Mesendoderm (in vitro differentiated cells): ENCODE results near the gene CAND2.

ENCODE experiments used
- DNase-seq: peaks from one replicate; pipeline ENCODE4 v3.0.0; 2013
- H2AK5ac ChIP-seq: 2 replicates; pipeline ENCODE4 v1.6.1; 2013; ENCODE audit warnings: low read length, inconsistent platforms
- H2BK120ac ChIP-seq: 2 replicates; pipeline ENCODE4 v1.6.1; 2013; ENCODE audit warnings: low read depth, mild to moderate bottlenecking, low read length, moderate library complexity, mixed read lengths
- H2BK15ac ChIP-seq: replicated peaks from 2 replicates; pipeline ENCODE4 v1.6.1; 2013; ENCODE audit warnings: low read depth, mild to moderate bottlenecking, moderate library complexity
- H2BK5ac ChIP-seq: 2 replicates; pipeline ENCODE4 v1.6.1; 2013; ENCODE audit warnings: low read length, inconsistent platforms
- H3K18ac ChIP-seq: 2 replicates; pipeline ENCODE4 v1.6.1; 2013; ENCODE audit warnings: mild to moderate bottlenecking, low read length, mixed read lengths
- H3K23ac ChIP-seq: one replicate; pipeline ENCODE4 v1.6.1; 2013; ENCODE audit warnings: low read length
- H3K27ac ChIP-seq: 2 replicates; pipeline ENCODE4 v1.5.1; 2013; ENCODE audit warnings: low read depth, mild to moderate bottlenecking, inconsistent platforms, low read length, moderate library complexity
- H3K27me3 ChIP-seq: 2 replicates; pipeline ENCODE4 v1.6.1; 2013; ENCODE audit warnings: low read length, control low read depth, mild to moderate bottlenecking, inconsistent platforms; ENCODE audit not compliant: insufficient read depth, poor library complexity
- H3K36me3 ChIP-seq: 2 replicates; pipeline ENCODE4 v1.6.1; 2013; ENCODE audit warnings: low read length, inconsistent platforms; ENCODE audit not compliant: control insufficient read depth, insufficient read depth
- H3K4ac ChIP-seq: one replicate; pipeline ENCODE4 v1.6.1; 2013; ENCODE audit warnings: low read depth, mild to moderate bottlenecking, low read length, moderate library complexity
- H3K4me1 ChIP-seq: 2 replicates; pipeline ENCODE4 v1.6.1; 2013; ENCODE audit warnings: low read depth, low read length, inconsistent platforms; ENCODE audit not compliant: control insufficient read depth
- H3K4me2 ChIP-seq: 2 replicates; pipeline ENCODE4 v1.6.1; 2013; ENCODE audit warnings: low read length
- H3K4me3 ChIP-seq: 2 replicates; pipeline ENCODE4 v1.5.1; 2013; ENCODE audit warnings: mild to moderate bottlenecking, low read length
- H3K56ac ChIP-seq: one replicate; pipeline ENCODE4 v1.6.1; 2013; ENCODE audit warnings: low read length
- H3K79me1 ChIP-seq: 2 replicates; pipeline ENCODE4 v1.6.1; 2013; ENCODE audit warnings: low read length, inconsistent platforms
- H3K79me2 ChIP-seq: 2 replicates; pipeline ENCODE4 v1.6.1; 2013; ENCODE audit warnings: mild to moderate bottlenecking, low read length; ENCODE audit not compliant: control insufficient read depth, insufficient read depth
- H3K9ac ChIP-seq: 2 replicates; pipeline ENCODE4 v1.6.1; 2013; ENCODE audit warnings: low read length, inconsistent platforms
- H4K5ac ChIP-seq: one replicate; pipeline ENCODE4 v1.6.1; 2013; ENCODE audit warnings: low read length
- H4K8ac ChIP-seq: one replicate; pipeline ENCODE4 v1.6.1; 2013; ENCODE audit warnings: low read depth, mild to moderate bottlenecking, control low read depth, low read length, moderate library complexity
- WGBS: extraction: QIAGEN DNeasy Blood & Tissue Kit; methylation state at CpG from one replicate; pipeline ENCODE4 v1.1.7; 2013; ENCODE audit warnings: low lambda C conversion rate, missing lambda C conversion rate; ENCODE audit not compliant: insufficient coverage; ENCODE audit errors: extremely low coverage; 5-methylcytosine and 5-hydroxymethylcytosine counted together

The CAND2 gene

GRCh38 chr3:12752102-12752501 is 44.4 kb upstream of the CAND2 start:
- Histone ChIP-seq H2BK5ac (no peak overlapping the region), H3K27ac (no peak overlapping the region), H3K79me1 (no peaks in the 10 kb centered on the region), H3K36me3 (no peaks in the 10 kb centered on the region), H3K4me1 (no peaks in the 10 kb centered on the region), H2BK120ac (no peak overlapping the region), H3K4me2 (no peak overlapping the region), H2AK5ac (no peak overlapping the region), H3K9ac (no peak overlapping the region), H4K8ac (no peak overlapping the region), H3K4ac (no peak overlapping the region), H3K18ac (no peak overlapping the region), H3K4me3 (no peak overlapping the region), H3K56ac (no peak overlapping the region), H2BK15ac (no peak overlapping the region), H3K23ac (no peak overlapping the region), H3K79me2 (no peaks in the 10 kb centered on the region), H4K5ac (no peak overlapping the region), H3K27me3 (no peaks in the 10 kb centered on the region)
- DNase-seq, result no peak
- WGBS, result no CpG with 5 or more reads among the region's 3 CpGs

GRCh38 chr3:12752809-12753208 is 43.7 kb upstream of the CAND2 start:
- Histone ChIP-seq H3K4me3 (no peak overlapping the region), H4K8ac (no peak overlapping the region), H2BK120ac (no peak overlapping the region), H3K79me2 (no peaks in the 10 kb centered on the region), H3K56ac (no peak overlapping the region), H2BK5ac (no peak overlapping the region), H4K5ac (no peak overlapping the region), H3K4me2 (no peak overlapping the region), H2BK15ac (no peak overlapping the region), H3K4me1 (no peaks in the 10 kb centered on the region), H3K79me1 (no peaks in the 10 kb centered on the region), H2AK5ac (no peak overlapping the region), H3K27ac (no peak overlapping the region), H3K27me3 (no peaks in the 10 kb centered on the region), H3K9ac (no peak overlapping the region), H3K23ac (no peak overlapping the region), H3K36me3 (no peaks in the 10 kb centered on the region), H3K4ac (no peak overlapping the region), H3K18ac (no peak overlapping the region)
- DNase-seq, result no peak
- WGBS, result no CpG with 5 or more reads among the region's 2 CpGs

- H2BK120ac ChIP-seq, result no peak overlapping the region
- no peaks in the 10 kb centered on the region for H3K4me1 ChIP-seq
- no peak overlapping the region for H3K56ac ChIP-seq
- no peaks in the 10 kb centered on the region for H3K27me3 ChIP-seq
- H3K9ac ChIP-seq, result no peak overlapping the region
- no peak overlapping the region for H2BK15ac ChIP-seq
- H2AK5ac ChIP-seq, result no peak overlapping the region
- no peak overlapping the region for H3K4me2 ChIP-seq
- H4K8ac ChIP-seq, result no peak overlapping the region
- no peak overlapping the region for H3K18ac ChIP-seq
- no peak overlapping the region for H2BK5ac ChIP-seq
- H3K79me1 ChIP-seq, result no peaks in the 10 kb centered on the region
- no peaks in the 10 kb centered on the region for H3K79me2 ChIP-seq
- H3K4ac ChIP-seq, result no peak overlapping the region
- no peak overlapping the region for H3K23ac ChIP-seq
- no peak for DNase-seq
- H3K36me3 ChIP-seq, result no peaks in the 10 kb centered on the region
- H3K27ac ChIP-seq, result no peak overlapping the region
- WGBS, result no CpG with 5 or more reads among the region's 9 CpGs
- no peak overlapping the region for H3K4me3 ChIP-seq
- H4K5ac ChIP-seq, result no peak overlapping the region
Measured at GRCh38 chr3:12753275-12754028, 43.0 kb upstream of the CAND2 start.

- no peak overlapping the region for H2BK120ac ChIP-seq
Measured at GRCh38 chr3:12754313-12754712, 42.2 kb upstream of the CAND2 start.

GRCh38 chr3:12755754-12756153 is 40.7 kb upstream of the CAND2 start:
- Histone ChIP-seq H3K79me1 (no peaks in the 10 kb centered on the region), H3K79me2 (no peaks in the 10 kb centered on the region), H3K18ac (no peak overlapping the region), H3K4me3 (no peak overlapping the region), H4K5ac (no peak overlapping the region), H3K4ac (no peak overlapping the region), H4K8ac (no peak overlapping the region), H3K27ac (no peak overlapping the region), H3K23ac (no peak overlapping the region), H3K4me2 (no peak overlapping the region), H2AK5ac (no peak overlapping the region), H3K36me3 (no peaks in the 10 kb centered on the region), H2BK15ac (no peak overlapping the region), H2BK5ac (no peak overlapping the region), H3K4me1 (peaks cover 5% of the 10 kb centered on the region), H3K56ac (no peak overlapping the region), H2BK120ac (no peak overlapping the region), H3K27me3 (no peaks in the 10 kb centered on the region), H3K9ac (no peak overlapping the region)
- no peak for DNase-seq
- WGBS, result 100% methylated on average over 1 of the region's 6 CpGs

More at GRCh38 chr3:12754313-12754712, 42.2 kb upstream of the CAND2 start:
- H3K4me2 ChIP-seq, result no peak overlapping the region
- no peak overlapping the region for H3K27ac ChIP-seq
- H3K36me3 ChIP-seq, result no peaks in the 10 kb centered on the region
- H2BK5ac ChIP-seq, result no peak overlapping the region
- no peak overlapping the region for H3K9ac ChIP-seq
- H3K79me2 ChIP-seq, result no peaks in the 10 kb centered on the region
- no peak overlapping the region for H4K8ac ChIP-seq
- H2BK15ac ChIP-seq, result no peak overlapping the region
- H3K27me3 ChIP-seq, result no peaks in the 10 kb centered on the region
- H3K18ac ChIP-seq, result no peak overlapping the region
- WGBS, result no CpG with 5 or more reads among the region's 1 CpG
- H3K4me1 ChIP-seq, result peaks cover under 1% of the 10 kb centered on the region
- no peak overlapping the region for H4K5ac ChIP-seq
- no peak overlapping the region for H3K4ac ChIP-seq
- no peak for DNase-seq
- no peak overlapping the region for H3K4me3 ChIP-seq
- H3K56ac ChIP-seq, result no peak overlapping the region
- H3K23ac ChIP-seq, result no peak overlapping the region
- no peak overlapping the region for H2AK5ac ChIP-seq
- H3K79me1 ChIP-seq, result no peaks in the 10 kb centered on the region

GRCh38 chr3:12756175-12756574 is 40.3 kb upstream of the CAND2 start:
- H3K4me3 ChIP-seq, result no peak overlapping the region
- H2BK120ac ChIP-seq, result no peak overlapping the region
- no peak overlapping the region for H2BK15ac ChIP-seq
- no peak overlapping the region for H3K4ac ChIP-seq
- H3K79me1 ChIP-seq, result no peaks in the 10 kb centered on the region
- H3K9ac ChIP-seq, result no peak overlapping the region
- H3K36me3 ChIP-seq, result no peaks in the 10 kb centered on the region
- WGBS, result 100% methylated on average over 1 of the region's 4 CpGs
- no peak overlapping the region for H4K5ac ChIP-seq
- H3K27ac ChIP-seq, result no peak overlapping the region
- H3K27me3 ChIP-seq, result no peaks in the 10 kb centered on the region
- no peak overlapping the region for H3K4me2 ChIP-seq
- H3K56ac ChIP-seq, result no peak overlapping the region
- no peak overlapping the region for H2BK5ac ChIP-seq
- H3K4me1 ChIP-seq, result peaks cover 5% of the 10 kb centered on the region
- no peak overlapping the region for H4K8ac ChIP-seq
- H2AK5ac ChIP-seq, result no peak overlapping the region
- no peak for DNase-seq
- H3K18ac ChIP-seq, result no peak overlapping the region
- H3K79me2 ChIP-seq, result no peaks in the 10 kb centered on the region
- H3K23ac ChIP-seq, result no peak overlapping the region
